Measurements from ENCODE around the gene TUBB2A.
A peak's percentile ranks its signal among the peaks of the same experiment; 100 is the strongest.
"Not testable (repeated sequence)": the region's sequence is repeated elsewhere in the genome, so short reads cannot be mapped to it uniquely, and the experiment has no call there.

Gene TUBB2A

DNA sequence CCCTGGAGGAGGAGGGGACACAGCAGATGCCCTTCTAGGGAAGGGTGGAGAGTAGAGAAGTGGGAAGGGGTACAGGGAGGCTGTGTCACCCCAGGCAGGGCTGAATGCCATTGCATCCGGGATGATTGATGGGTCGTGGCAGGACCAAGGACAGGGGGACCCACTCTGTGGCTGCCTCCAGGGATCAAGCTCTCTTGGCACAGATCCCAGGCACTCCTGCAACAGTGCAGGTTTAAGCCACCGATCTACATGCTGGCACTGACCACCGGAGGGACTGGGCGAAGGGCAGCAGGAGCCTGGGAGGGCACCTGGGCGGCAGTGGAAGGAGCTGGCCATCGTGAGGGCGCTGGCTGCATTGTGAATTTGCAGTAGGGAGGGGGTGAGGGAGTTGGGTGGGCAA, 22.6 kb upstream of the TUBB2A start:
- not testable (repeated sequence) for DNase-seq (ENCODE audit: low spot score)

DNA sequence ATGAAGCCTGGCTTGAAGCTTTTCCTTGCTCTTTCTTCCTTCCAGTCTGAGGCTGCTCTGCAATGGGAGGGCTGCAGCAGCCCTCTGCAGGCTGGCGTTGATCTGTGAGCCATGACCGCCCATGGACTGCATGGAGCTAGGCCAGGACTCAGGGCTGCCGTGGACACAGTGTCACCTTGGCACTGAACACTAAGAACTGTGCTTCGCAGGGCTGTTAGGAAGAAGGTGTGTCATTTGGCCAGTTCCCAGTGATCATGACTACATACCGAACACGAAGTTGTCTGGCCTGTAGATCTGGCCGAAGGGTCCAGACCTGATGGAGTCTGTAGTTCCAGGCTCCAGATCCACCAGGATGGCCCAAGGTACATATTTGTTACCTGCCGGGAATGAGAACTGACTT, 21.3 kb upstream of the TUBB2A start:
- DNase-seq (ENCODE audit: low spot score) = not testable (repeated sequence)

DNA sequence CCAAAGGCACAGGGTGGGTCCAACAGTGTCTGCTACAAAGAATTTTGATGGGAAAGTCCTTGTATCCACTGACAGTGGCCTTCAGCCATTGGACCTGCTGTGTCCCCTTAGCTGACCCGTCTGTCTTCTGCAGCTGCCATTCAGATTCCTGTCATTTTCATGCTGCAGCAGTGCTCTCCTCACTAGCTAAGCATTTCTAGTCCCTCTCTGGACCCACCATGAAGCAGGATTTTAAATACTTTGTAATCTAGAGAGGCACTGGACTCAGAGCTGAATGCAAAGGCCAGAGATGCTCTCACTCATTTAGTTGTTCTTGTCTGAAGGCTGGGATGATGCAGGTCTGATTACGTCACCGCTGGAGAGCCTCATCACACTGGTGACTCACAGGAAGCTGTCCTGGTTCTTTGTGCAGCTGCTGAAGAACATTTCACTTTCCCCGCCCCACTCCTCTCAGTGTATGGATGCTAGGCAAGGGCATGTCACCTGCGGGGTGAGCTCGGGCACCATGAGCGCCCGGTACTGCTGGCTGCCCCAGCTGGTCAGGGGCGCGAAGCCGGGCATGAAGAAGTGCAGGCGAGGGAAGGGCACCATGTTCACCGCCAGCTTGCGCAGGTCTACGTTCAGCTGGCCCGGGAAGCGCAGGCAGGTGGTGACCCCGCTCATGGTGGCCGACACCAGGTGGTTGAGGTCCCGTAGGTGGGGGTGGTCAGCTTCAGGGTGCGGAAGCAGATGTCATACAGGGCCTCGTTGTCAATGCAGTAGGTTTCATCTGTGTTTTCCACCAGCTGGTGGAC, 19.4 kb upstream of the TUBB2A start:
- DNase-seq (ENCODE audit: low spot score) = no peak

DNA sequence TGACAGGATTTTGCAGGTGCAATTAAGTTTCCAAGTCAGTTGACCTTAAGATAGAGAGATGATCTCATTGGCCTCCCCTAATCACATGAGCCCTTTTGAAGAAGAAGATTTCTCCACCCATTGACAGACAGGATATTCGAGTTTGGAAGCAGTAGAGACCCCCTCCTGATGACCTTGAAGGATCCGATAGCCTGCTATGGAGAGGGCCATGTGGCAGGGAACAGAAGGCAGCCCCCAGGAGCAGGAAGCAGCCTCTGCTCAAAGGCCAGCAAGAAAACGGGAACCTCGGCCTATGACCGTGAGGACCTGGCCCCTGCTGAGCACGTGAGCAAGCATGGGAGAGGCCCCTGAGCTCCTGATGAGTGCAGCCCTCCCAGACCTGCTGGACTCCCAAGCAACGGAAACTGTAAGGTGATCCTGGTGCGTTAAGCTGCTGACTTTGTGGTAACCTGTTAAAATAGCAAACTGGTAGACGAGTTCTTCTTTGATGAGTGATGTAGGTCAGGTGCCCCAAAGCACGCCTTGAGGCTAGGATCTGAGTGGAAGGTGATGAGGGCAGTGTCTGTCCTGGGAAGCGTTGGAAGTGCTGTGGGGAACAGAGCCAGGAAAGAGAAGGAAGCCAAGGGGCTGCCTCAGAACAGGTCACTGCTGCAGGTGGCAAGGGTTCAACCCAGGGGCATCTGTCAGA, 18.5 kb upstream of the TUBB2A start:
- DNase-seq (ENCODE audit: low spot score) = no peak

DNA sequence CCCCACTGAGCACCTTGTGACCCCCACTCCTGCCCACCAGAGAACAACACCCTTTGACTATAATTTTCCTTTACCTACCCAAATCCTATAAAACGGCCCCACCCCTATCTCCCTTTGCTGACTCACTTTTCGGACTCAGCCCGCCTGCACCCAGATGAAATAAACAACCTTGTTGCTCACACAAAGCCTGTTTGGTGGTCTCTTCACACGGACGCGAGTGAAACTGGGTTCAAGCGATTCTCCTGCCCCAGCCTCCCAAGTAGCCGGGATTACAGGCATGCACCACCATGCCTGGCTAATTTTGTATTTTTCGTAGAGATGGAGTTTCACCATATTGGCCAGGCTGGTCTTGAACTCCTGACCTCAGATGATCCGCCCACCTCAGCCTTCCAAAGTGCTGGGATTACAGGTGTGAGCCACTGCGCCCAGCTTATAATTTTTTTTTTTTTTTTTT, 16.3 kb upstream of the TUBB2A start:
- DNase-seq (ENCODE audit: low spot score) = not testable (repeated sequence)

DNA sequence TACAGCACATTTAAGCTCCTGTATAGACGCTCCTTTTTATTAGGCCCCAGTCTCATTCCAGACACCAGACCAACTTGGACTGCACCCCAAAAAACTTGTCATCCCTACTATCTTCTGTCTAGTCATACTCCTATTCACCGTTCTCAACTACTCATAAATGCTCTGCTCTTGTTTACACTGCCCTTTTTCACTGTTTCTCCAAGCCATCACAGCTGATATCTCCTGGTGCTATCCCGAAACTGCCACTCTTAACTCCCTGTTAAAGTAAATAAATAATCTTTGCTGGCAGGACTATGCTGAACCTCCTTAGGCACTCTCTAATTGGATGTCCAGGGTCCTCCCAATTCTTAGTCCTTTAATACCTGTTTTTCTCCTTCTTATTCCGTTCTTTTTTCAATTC, 15.4 kb upstream of the TUBB2A start:
- not testable (repeated sequence) for DNase-seq (ENCODE audit: low spot score)

DNA sequence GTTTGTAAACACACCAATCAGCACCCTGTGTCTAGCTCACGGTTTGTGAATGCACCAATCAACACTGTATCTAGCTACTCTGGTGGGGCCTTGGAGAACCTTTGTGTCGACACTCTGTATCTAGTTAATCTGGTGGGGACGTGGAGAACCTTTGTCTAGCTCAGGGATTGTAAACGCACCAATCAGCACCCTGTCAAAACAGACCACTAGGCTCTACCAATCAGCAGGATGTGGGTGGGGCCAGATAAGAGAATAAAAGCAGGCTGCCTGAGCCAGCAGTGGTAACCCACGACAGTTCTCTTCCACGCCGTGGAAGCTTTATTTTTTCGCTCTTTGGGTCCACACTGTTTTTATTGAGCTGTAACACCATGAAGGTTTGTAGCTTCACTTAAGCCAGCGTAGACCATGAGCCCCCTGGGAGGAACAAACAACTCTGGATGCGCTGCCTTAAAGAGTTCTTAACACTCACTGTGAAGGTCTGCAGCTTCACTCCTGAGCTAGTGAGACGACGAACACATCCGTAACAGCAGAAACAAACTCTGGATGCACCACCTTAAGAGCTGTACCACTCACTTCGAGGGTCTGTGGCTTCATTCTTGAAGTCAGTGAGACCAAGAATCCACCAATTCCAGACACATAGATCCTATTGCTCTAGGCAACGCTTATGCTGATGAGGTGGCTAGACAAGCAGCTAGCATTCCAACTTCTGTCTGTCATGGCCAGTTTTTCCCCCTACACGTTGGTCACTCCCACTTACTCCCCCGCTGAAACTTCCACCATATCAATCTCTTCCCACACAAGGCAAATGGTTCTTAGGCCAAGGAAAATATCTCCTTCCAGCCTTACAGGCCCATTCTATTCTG, 14.2 kb upstream of the TUBB2A start:
- not testable (repeated sequence) for DNase-seq (ENCODE audit: low spot score)

DNA sequence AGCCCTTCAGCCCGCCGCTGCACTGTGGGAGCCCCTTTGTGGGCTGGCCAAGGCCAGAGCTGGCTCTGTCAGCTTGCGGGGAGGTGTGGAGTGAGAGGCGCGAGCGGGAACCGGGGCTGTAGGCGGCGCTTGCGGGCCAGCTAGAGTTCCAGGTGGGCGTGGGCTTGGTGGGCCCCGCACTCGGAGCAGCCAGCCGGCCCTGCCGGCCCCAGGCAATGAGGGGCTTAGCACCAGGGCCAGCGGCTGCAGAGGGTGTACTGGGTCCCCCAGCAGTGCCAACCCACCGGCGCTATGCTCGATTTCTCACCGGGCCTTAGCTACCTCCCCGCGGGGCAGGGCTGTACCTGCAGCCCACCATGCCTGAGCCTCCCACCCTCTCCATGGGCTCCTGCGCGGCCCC, 13.3 kb upstream of the TUBB2A start:
- not testable (repeated sequence) for DNase-seq (ENCODE audit: low spot score)

DNA sequence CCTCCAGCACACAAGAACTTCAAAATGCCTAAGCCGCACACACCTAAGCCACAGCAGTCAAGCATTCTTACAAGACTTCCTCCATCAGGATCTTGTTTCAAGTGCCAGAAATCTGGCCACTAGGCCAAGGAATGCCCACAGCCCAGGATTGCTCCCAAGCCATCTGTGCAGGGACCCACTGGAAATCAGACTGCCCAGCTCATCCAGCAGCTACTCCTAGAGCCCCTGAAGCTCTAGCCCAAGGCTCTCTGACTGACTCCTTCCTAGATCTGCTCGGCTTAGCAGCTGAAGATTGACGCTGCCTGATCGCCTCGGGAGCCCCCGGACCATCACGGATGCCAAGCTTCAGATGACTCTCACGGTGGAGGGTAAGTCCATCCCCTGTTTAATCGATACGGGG, 10.7 kb upstream of the TUBB2A start:
- not testable (repeated sequence) for DNase-seq (ENCODE audit: low spot score)

DNA sequence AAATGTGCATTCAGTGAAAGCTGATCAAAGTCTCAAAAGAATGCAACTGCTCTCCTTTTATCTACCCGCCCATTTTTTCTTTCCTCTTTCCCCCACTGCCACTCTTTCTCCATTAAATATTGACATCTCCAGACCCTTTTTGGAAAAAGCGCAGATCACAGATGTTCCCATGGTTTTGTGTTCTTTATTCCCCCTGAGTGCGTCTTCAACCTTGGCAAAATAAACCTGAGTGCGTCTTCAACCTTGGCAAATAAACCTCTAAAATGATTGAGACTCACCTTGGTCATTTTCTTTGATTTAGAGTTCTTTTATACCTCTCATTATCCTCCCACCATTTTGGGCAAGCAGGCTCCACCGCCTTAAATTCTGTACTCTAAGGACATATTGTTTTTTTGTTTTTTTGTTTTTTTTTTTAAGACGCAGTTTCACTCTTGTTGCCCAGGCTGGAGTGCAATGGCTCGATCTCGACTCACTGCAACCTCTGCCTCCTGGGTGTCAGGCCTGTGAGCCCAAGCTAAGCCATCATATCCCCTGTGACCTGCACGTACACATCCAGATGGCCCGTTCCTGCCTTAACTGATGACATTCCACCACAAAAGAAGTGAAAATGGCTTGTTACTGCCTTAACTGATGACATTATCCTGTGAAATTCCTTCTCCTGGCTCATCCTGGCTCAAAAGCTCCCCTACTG, 9.3 kb upstream of the TUBB2A start:
- DNase-seq (ENCODE audit: low spot score) = not testable (repeated sequence)

DNA sequence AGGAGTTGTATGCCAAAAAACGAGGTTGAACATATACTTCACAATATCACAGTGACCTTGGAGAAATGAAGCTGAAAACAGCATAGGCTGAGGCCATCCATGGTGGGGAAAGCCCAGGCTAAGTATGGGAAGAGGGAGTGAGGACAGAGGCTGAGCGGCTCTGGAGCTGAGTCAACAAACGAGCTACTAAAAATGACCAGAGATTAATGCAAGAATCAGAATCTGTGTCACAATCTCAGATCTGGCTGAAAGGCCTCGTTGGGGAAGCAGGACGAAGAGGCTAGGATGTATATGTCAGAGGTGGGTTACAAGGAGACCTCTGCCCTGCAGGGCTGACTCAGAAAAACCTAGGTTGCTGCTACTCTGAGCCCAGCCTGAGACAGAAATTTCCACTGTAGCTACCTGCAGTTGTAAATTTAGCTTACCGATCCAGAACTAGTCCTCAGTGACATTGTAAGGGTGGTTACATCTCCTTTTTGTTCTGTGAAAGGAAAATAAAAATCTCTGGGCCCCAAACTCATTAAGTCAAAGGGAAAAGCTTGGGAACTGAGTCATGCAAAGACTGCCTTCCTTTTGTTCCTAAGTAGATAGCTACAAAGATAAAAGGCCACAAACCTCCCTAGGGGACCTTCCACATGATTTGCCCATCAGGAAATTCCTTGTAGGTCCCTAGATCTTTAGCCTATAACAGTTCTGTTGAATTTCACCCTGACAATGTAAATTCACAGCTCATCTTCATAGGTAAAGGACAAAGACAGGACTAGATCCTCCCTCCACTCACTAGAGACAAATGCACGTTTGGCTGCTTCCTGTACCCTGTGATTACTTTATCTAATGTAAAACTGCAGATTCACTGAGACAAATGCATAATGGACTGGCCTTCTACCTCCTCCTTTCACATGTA, 8.5 kb upstream of the TUBB2A start:
- DNase-seq (ENCODE audit: low spot score) = no peak

DNA sequence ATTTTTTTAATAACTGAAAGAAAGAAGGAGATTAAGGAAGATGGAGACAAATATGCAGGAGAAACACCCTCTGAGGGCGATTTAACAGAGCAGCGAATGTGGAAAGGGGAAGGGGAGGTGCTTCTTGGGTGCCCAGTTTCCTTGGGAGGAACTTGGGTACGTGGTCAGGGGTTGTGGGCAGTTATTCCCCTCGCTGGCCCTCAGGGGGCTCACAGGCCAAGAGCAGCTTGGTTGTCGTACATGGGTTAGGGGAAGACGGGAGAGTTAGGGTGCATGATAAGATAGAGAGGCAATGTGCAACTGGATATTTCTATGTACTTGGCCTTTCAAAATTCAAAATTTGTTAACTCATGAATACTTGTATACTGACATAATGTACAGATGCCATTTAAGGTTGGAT, 7.0 kb upstream of the TUBB2A start:
- DNase-seq (ENCODE audit: low spot score) = no peak

DNA sequence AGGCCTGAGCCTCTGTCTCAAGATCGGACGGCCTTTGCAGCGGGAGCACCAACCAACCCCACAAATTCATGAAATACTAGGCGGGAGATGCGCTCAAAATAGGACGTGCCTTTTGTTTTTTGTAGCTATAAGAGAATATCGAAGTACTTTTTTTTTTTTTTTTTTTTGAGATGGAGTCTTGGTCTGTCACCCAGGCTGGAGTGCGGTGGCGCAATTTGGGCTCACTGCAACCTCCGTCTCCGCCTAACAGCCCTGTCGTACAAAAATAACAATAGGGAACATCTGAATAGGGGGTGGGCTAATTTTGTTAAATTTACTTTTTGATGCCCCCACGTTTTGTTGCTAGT, 5.9 kb upstream of the TUBB2A start:
- DNase-seq (ENCODE audit: low spot score) = no peak

DNA sequence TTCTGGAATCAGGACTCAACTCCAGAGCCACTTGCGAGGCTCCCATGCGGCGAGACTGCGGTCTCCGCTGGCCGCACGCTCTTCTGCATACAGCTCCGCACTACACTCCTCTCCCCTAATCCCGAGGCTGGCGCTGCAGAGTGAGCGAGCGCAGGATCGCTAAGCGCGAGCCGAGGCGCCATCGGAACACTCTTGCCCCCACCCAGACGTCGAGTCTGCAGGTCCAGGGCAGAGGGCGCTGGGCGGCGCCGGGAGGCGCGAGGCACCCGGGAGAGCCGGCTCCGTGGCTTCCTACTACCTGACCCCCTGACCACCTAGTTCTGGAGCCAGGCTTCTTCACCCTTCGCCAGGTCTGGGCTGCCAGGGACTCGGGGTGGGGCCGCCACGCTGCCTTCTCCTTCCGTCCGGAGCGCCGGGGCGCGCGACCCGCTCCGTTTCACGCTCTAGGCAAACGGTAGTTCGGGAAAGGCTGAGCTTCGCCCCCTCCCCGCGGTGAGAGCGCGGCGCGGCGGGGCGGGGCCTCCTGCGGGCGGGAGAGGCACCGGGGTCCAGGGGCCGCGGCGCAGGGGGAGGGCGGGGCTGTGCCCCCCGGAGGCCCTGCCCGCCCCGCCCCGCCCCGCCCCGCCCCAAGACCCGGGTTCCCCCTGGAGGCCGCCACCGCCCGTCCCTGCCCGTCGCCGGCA, 5.4 kb upstream of the TUBB2A start:
- DNase-seq (ENCODE audit: low spot score) = peak; percentile 47

DNA sequence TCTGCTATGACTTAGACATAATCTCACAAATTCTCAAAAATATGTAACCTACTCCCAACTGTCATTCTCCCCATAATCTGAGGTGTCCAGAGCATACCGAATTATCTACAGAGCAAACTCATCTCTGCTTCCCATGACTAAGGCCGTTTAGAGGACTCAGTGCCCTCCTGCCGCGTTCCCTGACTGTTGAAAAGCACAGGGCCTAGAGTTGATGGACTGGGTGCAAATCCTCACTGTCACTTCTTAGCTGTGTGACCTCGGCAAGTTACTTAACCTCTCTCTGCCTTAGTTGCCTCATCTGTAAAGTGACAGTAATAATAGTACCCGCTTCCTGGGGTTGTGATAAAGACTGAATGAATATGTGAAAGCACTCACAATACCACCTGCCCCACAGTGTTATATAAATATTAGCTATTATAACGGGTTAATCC, 4.7 kb upstream of the TUBB2A start:
- no peak for DNase-seq (ENCODE audit: low spot score)

DNA sequence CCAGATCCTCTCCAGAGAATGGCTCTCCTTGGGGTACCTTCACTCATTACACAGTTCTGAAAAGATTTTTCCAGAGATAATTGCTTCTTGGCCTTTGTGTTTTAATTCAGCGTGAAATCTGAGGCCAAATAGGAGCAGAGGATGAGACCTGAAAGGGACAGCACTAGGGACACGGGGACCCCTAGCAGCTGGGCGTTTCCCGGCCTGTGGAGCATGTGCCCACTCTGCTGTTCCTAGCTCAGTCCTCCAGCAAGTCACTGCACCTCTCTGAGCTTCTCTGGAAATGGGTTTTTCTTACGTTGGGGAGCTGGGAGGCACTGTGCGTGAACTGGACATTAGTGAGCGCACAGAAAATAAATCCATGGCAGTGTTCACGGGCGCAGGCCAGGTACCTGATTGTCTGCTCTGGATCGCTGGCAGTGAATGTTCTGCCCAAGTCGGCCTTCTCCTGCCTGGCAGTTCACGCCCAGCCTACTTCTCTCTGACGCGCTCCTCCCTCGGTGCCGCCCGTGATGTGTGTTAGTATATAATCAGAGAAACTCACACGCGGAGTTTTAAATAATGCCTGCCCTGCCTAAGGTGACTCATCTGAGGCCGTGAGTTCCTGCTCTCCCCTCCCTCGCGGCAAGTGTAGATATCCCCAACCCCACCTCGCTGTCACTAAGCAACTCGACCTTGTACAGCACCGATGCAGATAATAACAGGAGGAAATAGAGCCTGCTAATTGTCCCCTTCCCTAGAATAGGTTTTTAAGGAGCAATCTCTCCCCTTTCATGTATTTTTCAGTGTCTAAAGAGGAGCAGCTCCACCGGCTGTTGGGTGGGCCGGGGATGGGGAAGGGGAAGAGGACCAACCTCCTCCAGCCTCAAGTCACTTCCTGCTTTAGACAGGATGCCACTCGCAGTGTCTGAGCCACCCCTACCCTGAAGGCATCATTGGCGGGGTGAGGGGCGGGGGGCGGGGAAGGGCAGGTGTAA, 2.7 kb upstream of the TUBB2A start:
- no peak for DNase-seq (ENCODE audit: low spot score)

DNA sequence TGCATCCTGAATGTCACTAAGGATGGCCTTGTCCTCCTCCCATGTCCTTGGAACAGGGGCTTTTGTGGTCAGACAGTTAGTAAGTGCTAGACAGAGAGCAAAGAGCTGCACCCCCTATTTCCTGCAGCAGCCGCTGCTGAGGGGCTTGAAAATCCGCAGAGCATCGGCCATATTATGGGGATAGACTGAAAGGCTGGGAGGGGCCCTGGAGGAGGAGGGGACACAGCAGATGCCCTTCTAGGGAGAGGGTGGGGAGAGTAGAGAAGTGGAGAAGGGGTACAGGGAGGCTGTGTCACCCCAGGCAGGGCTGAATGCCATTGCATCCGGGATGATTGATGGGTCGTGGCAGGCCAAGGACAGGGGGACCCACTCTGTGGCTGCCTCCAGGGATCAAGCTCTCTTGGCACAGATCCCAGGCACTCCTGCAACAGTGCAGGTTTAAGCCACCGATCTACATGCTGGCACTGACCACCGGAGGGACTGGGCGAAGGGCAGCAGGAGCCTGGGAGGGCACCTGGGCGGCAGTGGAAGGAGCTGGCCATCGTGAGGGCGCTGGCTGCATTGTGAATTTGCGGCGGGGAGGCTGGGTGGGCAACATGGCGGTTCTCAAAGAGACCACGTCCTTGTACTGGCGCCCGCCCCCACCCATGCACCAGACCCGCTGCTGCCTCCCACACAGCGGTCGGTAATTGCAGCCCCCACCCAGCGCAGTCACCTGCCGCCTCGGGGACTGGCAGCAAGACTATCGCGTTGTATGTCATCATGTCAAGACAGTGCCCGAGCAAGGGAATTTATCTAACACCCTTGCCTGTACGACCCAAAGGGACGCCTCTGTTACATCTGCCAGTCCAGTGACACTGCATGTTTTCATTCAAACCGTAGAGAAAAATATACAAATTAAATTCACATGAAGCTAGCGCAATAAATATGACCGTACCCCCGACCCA, 887 bp downstream of the TUBB2A start:
- DNase-seq (ENCODE audit: low spot score) = peak; percentile 19

DNA sequence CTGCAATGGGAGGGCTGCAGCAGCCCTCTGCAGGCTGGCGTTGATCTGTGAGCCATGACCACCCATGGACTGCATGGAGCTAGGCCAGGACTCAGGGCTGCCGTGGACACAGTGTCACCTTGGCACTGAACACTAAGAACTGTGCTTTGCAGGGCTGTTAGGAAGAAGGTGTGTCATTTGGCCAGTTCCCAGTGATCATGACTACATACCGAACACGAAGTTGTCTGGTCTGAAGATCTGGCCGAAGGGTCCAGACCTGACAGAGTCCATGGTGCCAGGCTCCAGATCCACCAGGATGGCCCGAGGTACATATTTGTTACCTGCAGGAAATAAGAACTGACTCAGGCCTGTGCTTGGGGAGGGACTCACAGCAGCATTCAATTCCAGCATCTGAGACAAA, 1.9 kb downstream of the TUBB2A start:
- DNase-seq (ENCODE audit: low spot score) = not testable (repeated sequence)
